HG03442 (cell line): ENCODE data around the gene VWA8.

ENCODE experiments used
- ATAC-seq: cut with Tn5 transposase; IDR thresholded peaks from one replicate; pipeline ENCODE4 v1.9.1; 2021; ENCODE audit warnings: mild to moderate bottlenecking, moderate library complexity; ENCODE audit not compliant: unreplicated experiment

Gene VWA8

DNA sequence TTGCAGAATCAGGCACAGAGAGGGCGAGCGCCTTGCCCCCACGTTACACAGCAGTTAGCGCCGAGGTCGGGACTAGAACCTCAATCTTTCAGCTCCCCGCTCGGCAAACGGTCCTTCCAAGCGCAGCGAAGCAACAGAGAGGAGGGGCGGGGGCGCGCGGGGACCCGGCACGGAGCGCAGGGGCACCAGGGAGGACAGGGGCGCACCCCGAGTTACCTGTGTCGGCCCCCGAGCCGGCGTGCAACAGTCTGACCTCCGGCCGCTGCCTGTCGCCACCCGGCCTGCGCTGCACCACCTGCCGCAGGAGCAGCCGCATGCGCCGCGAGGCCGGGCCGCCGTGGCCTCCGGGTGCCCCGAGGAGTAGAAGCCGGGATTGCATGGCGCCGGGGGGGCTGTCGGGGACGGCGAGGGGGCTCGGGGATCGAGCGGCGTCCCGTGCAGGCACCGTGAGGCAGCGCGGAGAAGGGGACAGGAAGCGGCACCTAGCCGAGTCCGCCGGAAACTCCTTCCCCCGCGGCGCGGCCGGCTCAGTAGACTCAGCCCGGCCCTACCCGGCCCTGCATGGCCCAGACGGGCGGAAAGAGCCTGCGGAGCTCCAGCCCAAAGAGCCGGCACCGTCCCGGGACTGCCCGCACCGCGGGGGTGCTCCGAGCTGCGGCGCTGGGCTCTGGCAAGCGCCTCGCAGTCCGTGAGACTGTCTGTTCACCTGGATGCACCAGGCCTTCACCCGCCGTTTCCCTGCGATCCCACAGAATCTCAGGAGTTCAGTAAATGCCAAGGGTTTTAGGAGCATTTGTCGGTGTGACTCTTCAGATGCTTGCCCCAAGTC lies at the start of gene VWA8:
VWA8 (minus strand) TSS at position 473 of the 829 bp plus-strand sequence; CDS start at position 379, 94 bp downstream.
- ATAC-seq = peak; percentile 88

DNA sequence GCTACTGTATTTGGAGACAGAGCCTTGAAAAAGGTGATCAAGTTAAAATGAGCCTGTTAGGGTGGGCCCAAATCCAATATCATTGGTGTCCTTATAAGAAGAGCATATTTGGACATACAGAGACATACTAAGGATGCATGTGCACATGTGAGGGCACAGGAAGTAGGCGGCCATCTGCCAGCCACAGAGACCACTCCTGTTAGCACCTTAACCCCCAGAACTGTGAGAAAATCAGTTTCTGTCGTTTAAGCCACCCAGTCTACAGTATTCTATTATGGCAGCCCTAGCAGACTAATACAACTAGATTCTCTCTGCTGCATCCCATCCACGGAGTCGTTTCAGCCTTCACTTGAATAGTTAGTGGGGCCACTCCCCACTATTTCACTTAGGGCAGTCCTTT lies 48.1 kb upstream of the VWA8 start:
- no peak for ATAC-seq

- no peak for ATAC-seq
These were observed 46.9 kb upstream of the VWA8 start for GRCh38 chr13:42007844-42008243.

DNA sequence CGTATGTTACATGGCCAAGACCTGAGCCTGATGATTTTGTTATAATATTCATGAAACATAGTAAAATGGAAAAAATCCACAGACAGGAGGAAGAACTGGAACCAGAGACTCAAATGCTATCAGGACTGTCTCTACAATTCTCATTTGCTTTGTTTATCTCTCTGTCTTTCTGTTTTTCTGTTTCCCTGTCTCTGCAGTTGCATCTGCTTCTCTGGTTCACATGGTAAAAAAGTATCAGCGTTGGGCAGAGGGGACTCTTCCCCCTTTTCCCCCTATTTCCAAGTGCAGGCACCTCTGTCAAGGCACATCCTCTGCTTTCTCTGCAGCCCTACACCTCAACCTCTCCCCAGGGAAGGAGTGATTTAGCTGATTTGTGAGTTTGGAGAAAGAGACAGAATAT lies 41.2 kb upstream of the VWA8 start:
- no peak for ATAC-seq

DNA sequence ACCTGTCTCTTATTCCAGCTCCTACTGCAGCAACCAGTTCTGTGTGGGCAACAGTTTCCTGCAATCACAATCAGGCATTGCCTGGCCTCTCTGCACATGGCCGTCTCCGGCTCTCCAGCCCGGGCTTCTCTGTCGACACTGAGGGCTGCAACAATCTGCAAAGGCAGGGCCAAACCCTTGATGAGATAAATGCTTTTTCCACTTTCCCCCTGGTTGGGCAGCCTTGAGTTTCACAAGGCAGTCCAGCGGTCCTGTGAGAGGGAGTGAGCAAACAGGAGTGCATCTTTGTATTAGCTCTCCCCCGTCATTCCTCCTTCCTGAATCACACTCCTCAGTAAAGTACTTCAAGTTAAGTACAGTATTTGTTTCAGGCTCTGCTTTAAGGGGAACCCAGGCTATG lies 40.7 kb upstream of the VWA8 start:
- ATAC-seq = no peak

GRCh38 chr13:42000846-42001245 lies 39.9 kb upstream of the VWA8 start:
- ATAC-seq = no peak

DNA sequence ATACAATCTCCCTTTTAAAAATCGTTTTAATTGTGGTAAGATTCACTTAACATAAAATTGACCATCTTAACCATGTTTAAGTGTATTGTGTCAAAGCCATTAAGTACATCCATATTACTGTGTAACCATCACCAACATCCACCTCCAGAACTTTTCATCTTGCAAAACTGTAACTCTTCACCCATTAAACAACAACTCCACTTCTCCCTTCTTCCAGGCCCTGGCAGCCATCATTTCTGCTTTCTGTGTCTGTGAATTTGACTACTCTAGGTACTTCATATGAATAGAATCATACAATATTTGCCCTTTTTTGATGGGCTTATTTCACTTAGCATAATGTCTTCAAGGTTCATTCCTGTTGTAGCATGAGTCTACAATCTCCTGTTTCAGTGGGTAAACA lies 36.5 kb upstream of the VWA8 start:
- no peak for ATAC-seq

DNA sequence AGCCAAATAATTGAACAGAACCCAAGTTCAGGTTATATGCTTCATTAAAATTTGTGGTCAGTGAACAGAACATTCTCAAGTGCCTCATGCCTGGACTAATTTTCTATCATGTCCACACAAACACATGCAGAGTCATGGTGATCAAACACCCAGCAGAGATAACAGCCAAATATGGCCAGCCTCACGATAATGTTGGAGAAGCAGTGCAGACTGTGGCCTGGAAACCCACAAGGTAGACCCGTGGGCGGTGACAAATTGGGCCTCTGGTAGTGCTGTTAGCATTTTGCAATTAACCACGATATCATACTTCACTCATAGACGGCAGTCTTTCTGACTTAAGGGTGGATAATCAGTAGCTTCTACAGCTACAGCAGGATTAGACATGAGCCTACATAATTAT lies 35.0 kb upstream of the VWA8 start:
- no peak for ATAC-seq

GRCh38 chr13:41995336-41995735 lies 34.4 kb upstream of the VWA8 start:
- ATAC-seq = no peak

DNA sequence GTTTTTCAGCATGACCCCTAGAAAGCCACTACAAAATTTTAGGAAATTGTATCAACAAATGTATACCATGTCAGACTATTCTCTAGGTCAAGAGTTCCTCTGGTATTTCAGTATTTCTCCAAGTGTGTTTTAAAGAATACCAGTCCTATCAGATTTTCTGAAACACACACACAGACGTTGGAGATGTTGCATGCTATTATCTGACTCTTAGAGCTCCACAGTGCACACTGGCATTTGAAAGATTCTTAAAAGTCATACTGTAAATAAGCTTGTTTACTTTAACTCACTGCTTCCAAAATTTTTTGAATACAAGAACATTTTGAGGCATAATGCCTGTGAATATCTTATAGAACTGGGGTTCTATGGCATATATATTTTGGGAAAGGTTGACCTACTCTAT lies 33.8 kb upstream of the VWA8 start:
- no peak for ATAC-seq

- ATAC-seq = no peak
These were observed 31.0 kb upstream of the VWA8 start for GRCh38 chr13:41991936-41992335.

- no peak for ATAC-seq
These were observed 27.3 kb upstream of the VWA8 start for GRCh38 chr13:41988244-41988643.

GRCh38 chr13:41985788-41986508 lies 25.0 kb upstream of the VWA8 start:
- no peak for ATAC-seq

- ATAC-seq = no peak
These were observed 21.2 kb upstream of the VWA8 start for GRCh38 chr13:41981951-41982715.

DNA sequence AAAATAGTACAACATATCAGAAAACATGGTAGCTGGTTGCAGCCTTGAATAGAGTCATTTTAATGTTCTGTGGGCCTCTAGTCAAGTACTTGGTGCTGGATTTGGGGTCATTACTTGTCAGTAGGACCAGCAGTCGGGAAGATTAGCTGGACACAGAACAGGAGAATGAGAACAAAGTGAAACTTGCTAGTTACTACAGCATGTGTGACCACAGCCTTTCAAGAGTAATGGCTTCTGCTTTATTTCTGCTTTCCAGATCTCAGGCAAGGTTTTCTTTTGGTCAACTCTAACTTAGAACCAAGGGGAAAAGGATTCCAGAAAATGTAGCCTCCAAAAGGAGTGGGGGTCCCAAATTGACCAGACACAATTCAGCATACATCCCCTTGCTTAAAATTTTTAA lies 17.1 kb upstream of the VWA8 start:
- no peak for ATAC-seq

DNA sequence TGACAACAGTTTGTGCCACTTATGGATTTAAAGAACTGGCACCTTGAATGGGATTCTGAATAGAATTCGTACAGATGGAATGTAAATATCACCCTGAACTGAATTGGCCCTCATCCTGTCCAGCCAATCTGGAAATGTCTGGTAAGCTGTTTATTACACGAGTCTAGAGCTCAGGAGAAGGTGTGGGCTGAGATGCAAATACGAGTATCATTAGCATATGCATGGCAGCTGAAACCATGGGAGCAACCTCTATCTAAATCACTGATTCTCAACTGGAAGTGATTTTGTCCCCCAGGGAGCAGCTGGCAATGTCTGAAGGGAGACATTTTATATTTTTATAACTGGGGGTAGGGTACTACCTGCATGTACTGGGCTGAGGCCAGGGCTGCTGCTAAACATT lies 15.6 kb upstream of the VWA8 start:
- no peak for ATAC-seq

- ATAC-seq = no peak
These were observed 13.5 kb upstream of the VWA8 start for GRCh38 chr13:41974262-41974900.

GRCh38 chr13:41973247-41973741 lies 12.4 kb upstream of the VWA8 start:
- no peak for ATAC-seq

DNA sequence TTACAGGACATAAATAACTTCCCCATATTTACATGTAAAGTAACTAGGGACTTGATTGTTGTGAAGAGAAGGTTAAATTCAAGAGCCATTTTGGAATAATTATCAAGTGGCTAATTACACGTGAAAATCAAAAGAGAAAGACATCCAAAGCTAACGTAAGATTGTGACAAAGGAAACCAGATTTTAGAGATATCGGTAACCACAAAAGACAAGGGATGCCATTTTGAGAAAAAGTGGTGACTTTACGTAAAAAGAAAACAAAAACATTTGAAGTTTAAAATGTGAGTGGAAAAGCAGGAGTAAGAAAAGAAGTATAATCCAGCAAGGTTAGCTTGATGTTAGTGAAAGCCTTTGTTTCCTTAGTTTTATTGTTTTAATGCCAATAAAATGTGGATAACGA lies 10.9 kb upstream of the VWA8 start:
- ATAC-seq = no peak

DNA sequence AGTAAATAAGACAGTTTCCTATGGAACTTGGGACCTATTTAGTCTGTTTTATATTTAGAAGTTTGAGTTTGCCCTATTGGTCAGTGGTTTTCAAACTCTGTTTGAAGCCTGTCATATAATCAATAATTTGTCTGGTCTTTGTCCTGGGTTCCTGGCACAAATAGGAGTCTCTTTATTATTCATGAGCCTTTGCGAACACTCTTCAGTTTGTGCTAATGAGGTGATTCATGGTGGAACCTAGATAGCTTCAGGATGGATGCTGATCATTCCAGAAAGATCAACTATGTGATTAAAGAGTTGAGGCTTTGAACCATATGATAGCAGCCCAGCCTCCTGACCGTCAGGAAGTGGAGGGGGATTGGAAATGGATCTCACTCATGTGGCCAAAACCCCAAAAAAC lies 10.0 kb upstream of the VWA8 start:
- ATAC-seq = no peak

DNA sequence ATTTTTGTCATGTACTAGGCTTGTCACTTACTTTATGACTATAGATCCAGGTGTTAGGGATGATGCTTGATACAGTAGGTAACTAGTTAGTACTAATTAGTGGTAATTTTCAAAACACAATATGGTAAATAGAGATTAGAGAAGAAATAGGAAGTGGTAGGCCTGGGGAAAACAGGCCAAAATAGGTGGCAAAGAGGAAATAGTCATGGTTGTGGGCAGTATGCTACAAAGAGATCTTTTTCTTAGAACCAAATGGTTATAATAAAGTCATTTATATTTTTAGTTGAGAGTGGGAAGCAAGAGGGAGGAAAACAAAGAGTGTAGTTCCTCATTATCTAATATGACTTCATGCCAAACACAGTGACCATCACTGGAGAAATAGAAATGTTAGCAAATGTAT lies 9.1 kb upstream of the VWA8 start:
- ATAC-seq = no peak
